ENCODE measurements around the gene MGP.

Gene MGP

DNA sequence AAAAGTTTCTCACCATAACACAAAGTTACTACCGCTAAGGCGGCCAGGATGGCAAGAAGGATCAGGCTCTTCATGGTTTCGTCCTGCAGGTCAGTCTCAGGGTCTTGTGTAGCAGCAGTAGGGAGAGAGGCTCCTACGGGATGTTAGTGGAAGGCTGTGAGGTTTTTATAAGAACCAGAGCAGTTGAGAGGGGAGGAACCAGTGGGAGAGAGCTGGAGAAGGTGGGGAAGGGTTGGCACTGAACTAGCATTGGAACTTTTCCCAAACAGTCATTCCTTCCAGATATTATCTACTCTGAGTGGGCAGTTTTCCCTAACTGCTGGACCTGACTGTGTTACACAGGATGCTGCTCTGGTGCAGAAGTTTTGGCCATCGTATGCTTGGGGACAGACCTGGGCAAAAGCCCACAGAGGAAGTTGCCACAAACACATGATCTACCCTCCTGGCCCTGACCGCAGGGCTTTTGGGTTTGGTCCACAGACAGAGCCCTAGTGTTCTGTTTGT is at the start of gene MGP:
Gene MGP, minus strand, starts transcription at position 137 of the 504 bp plus-strand sequence. Its CDS starts 63 bp downstream, at position 74.
- no peak for DNase-seq (ENCODE audit: low read depth)

DNA sequence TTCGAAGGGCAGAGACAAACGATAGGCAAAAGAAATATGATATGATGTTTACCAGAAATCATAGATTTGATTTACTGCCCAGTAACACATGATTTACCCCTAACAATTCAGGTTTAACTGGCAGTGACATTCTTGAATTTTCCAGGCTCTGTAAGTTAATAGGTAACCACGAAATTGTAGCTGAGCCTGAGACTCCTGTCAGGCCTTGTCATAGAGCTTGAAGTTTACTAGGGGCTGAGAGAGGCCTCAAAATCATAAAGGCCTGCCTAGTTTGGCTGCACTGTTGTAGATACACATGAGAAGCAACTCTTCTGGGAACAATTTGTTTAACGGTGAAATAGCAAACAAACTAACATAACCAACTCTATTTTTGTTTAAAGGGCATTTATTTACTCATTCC is 49.4 kb upstream of the MGP start:
- DNase-seq (ENCODE audit: low read depth) = no peak

DNA sequence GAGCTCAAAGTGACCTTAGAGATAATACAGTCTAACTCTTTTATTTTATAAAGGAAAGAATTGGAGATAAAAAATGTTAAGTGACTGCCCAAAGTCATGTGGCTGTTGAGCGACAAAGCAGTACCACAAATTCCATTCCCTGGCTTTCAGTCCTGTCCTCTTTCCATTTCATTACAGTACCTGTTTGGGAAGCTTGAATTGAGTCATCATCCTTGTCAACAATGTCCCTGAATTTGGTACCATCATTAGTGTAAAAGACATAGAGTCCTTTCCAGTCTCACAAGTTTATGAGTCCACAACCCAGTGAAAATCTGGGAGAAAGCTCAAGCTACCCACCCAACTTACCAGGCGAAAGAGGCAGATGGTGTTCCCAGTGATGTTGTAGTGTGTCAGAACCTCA is 48.9 kb upstream of the MGP start:
- DNase-seq (ENCODE audit: low read depth) = no peak

DNA sequence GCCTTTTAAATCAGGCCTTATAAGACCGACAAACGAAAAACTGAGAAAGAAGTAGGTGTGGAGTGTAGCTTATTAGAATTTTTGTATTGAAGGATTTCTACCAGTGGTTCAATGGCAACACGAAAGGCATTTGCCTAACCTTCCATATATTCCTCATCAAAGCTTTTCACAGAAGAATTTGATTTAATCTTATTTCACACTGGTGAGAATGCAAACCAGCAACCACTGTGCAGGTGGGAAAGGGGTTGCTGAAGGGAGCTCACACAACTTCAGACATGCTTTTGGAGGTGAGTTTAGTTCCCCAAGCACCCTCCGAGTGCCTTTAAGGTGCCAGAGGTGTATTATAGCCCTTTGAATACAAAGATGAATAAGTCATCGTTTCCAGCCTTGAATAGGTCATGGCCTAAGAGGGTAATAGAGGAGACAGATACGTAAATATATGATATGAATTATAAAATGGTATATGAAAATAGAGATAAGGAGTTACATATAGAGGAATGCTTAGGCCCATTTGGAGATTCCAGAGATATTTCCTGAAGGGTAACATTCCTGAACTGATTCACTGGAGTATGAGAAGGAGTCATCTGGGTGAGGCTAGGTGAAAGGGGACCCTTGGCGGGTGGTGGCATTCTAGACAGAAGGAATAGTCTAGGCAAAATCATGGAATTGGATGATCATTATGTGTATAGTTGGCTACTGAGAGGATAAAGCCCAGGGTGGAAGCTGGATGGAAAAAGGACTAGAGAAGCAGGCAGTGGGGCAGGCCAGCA is 46.3 kb upstream of the MGP start:
- no peak for DNase-seq (ENCODE audit: low read depth)

DNA sequence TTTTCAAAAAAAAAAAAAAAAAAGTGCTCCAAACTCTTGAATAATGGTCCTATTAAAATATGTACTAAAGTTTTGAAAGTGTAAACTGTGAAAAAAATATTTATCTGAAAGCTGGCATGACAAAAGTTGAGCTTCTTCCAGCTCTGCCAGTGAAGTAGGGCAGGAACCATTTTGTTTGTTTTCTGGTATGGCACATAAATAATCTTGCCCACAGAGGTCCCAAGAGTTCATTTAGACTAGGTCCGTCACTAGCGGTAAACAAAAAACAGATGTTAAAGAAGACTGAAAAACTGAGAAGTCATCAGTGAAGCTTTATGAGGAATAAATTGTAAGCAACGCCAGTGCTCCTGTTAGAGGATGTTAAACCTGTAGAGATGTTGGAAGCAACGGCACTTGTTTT is 45.7 kb upstream of the MGP start:
- DNase-seq (ENCODE audit: low read depth) = no peak

DNA sequence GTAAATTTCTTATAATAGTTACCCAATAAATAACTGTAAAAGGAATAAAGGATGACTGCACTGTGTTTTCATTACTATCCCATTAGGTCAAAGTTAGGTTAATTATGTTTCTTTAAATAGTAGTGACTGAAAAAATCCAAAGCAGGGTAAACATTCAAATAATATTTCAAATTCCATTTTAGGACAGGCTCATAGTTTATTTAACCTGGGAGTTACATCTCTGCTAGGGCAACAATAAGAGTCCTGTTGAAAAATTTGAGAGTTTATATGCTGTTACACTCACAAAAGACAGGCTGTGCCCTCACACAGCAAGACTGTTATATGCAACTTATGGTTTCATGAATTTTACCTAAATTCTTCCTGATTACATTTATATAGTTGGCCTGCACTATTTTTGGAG is 44.6 kb upstream of the MGP start:
- no peak for DNase-seq (ENCODE audit: low read depth)

DNA sequence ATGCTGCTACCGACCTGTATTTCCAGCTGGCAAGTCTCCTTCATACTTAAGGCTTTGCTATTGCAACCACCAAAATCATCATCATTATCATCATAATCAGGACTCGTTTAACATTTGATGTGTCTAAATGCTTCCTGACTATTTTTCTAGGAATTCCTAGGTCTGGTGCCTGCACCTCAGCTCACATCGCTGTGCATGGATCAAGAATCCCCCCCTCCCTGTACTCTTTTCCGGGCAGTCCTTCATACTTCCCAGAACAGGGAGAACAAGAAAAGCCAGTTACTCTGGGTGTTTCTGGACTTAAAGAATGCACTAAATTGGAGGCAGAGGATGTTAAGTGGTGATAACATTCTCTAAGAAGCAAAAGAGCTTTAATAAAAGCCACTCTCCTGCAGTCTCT is 43.3 kb upstream of the MGP start:
- no peak for DNase-seq (ENCODE audit: low read depth)

DNA sequence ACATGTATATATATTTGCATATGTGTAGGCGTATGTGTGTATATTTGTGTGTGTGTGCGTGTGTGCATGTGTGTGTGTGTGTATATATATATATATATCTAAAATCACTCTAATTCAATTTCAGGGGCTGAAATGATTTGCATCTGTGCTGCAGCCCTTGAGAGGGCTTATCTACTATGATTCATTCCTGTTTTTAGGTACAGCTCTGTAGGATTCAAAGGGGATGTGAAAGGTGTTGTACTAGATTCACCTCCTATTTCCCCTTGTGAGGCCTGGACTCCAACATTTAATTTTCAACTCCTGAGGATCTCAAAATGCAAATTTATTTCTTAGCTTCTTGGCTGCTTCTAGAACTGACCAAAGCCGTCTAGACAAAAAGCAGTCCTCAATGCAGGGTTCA is 41.6 kb upstream of the MGP start:
- no peak for DNase-seq (ENCODE audit: low read depth)

DNA sequence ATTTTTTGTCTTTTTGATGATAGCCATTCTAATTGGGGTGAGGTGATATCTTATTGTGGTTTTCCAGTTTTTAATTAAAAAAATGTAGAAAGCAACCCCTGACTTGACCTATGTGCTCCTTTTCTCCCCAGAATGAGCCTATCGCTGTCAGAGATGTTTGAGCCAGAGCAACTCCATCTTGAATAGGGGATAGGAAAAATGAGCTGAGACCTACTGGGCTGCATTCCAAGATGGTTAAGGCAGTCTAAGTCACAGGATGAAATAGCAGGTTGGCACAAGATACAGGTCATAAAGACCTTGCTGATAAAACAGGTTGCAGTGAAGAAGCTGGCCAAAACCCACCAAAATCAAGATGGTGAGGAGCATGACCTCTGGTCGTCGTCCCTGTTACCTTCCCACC is 38.9 kb upstream of the MGP start:
- no peak for DNase-seq (ENCODE audit: low read depth)

DNA sequence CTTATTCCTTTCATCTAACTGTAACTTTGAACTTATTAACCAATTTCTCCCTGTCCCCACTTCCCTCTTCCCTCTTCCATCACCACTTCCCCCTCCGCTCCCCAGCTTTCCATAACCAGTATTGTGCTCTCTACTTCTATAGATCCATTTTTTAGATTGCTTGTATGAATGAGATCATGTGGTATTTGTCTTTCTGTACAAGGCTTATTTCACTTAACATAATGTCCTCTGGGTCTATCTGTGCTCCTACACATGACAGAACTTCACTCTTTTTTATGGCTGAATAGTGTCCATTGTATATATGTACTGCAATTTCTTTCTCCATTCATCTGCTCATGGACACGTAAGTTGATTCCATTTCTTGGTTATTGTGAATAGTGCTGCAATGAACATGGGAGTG is 38.3 kb upstream of the MGP start:
- no peak for DNase-seq (ENCODE audit: low read depth)

DNA sequence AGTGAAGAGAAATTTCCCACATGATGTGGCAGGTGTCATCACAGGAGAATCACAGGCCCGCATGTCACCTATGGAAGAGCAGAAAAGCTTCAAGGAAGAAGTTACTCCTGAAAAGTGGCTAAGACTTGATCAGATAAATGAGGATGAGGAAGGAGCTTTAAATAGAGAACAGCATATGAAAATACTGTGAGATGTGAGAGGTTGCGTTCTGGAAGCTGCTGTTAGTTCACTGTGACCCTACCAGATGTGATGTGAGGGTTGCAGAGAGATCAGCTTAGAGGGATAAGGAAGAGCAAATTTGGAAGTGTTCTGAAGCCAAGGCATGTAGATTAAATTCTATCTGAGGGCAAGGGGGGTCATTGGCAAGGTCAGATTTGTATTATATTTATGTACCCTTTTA is 35.6 kb upstream of the MGP start:
- no peak for DNase-seq (ENCODE audit: low read depth)

DNA sequence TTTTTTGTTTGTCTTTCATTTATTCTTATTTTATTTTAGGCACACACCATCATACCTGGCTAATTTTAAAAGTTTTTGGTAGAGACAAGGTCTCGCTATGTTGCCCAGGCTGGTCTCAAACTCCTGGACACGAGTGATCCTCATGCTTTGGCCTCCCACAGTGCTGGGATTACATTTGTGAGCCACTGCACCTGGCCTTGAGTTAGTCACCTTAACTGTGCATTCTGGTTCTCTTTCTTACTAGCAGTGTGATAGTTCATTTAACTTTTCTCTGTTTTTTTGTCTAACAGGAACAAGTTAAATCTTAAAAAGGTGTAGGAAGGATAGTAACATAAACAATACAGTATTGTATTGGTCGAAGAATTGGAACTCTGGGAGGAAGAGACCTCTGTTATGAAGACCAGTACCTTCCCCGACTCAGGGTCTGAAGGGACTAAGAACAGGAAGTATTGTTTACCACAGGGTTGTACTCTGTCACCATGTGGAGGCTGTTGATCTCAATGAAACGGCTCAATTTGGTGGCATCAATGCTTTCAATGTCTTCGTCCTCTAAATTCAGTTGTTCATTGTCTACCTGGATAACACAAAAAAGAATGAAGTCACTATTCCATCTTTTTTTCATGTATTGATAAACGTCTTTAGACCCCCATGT is 34.9 kb upstream of the MGP start:
- no peak for DNase-seq (ENCODE audit: low read depth)

DNA sequence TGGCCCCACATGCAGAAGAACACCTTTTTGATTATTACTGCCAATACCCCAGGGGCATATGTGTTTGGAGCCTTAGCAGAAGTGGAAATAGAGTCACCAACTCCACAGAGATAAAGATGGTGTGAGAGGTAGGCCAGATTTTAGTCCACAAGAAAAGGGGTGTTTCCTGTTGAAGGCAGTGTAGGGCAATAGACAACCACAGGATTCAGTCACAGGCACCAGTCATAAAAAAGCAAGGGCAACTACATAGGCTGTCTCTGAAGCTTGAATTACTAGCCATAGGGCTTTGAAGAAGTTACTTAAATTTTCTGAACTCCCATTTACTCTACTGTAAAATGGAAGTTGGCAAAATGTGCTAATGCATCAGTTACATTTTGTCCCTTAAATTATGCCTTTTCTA is 33.8 kb upstream of the MGP start:
- DNase-seq (ENCODE audit: low read depth) = no peak

DNA sequence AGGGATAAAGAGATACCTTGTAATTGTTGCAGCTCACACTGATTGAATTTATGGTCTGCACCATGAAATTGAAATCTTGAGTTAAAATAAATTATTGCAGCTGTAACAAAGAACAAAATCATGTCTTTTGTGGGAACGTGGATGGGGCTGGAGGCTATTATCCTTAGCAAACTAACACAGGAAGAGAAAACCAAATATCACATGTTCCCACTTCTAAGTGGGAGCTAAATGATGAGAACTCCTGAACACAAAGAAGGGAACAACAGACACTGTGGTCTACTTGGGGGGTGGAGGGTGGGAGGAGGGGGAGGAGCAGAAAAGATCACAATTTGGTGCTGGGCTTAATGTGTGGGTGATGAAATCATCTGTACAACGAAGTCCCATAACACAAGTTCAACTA is 30.1 kb upstream of the MGP start:
- no peak for DNase-seq (ENCODE audit: low read depth)

DNA sequence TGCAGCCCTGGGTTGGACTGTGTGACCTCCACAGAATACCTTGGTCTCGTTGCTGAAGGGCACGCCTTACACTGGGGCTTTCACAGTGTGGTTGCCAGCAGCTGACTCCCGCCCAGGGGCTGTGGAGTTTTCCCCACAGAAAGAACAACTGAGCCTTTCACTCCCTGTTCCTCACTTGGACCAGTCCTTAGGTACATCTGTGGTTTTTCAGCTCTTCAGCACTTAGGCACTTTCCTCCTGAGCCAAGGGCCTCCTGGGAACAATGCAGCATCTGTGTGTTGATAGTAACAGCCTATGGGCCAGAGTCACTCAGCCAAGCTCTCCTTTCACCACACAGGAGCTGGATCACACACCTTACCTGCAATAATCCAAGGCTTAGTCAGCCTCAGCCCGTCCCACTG is 27.7 kb upstream of the MGP start:
- no peak for DNase-seq (ENCODE audit: low read depth)

DNA sequence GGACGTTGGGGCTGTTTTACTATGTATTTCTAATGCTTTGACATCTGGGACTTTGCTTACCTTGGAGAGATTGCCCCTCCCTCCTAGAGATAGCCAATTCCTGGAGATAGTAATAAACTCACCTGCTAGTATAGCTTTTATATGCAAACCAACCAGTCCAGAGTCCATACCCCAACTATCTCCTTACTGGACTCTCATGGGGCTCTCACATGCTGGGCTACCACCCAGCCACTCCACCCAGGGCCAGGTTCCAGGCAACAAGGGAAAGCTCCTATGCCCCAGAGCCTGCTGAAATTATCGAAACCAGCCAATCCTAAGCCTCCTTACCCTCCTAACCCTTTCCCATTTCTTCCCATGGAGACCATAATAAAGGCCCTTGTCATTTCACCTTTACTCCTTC is 25.5 kb upstream of the MGP start:
- no peak for DNase-seq (ENCODE audit: low read depth)

DNA sequence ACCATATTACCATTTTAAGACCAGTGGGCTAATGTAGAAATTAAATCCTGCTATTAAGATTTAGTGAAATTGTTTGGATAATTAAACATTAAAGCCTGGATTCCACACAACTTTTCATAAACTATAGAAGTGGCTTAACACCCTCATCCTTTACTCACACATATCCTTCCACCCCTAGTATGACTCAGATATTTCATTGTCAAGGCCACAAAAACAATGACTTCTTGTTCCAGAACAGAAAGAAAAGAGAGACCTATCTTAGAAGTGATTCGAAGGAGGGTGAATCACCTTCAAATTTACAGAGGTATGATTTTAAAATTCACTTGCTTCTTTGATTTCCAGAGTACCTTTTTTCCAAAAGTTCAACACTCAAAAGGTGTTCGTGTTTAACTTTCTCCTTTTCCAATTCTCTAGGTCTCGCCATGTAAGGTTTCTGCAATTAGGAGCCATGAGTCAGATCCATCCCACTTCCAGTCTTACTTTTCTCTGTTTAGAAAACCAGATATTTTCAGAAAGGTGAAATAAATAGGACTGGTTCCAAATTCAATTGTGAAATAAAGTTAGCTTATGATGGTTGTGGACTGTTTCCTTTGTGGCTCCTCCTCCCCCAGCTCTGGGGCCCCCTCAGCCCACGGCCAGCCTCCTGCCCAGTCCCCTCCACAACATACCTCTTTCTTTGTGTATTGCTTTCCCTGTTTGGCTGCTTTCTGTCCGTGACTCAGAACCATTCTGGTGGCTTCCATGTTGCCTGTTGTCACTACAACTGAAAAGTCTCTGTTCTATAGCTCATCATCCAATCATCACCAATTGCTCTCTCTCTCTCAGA is 24.6 kb upstream of the MGP start:
- DNase-seq (ENCODE audit: low read depth) = no peak

DNA sequence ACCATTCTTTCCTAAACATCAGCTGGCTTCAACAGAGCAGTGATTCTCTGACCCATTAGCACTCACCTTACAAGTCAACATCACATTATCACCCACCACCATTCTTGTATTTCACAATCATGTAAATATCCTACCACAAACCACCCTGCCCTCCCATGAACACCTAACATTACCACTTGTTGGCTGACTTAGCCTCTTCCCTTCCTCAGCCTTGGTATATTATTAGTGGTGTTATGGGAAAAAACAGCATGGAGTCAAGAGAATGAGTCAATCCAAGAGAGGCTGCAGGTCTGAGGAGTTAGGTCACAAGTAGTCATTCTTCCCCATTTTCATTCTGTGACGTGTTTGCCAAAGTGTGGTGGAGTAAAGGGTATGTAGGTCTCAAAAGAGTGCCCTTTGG is 22.3 kb upstream of the MGP start:
- DNase-seq (ENCODE audit: low read depth) = no peak

DNA sequence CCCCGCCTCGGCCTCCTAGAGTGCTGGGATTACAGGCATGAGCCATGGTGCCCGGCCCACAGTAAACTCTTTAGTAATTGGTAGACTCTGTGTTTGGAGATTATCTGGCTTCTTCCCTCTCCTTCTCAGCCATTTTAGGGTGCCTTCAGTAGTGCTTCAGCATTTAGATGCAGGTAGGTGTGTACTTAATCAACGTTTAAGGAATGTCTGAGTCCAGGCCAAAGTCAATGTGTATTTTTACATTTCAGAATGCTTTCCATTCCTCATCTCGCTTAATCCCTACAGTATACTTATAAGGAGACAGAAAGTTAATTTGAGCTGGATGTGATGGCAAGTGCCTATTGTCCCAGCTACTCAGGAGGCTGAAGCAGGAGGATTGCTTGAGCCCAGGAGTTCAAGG is 20.5 kb upstream of the MGP start:
- no peak for DNase-seq (ENCODE audit: low read depth)

DNA sequence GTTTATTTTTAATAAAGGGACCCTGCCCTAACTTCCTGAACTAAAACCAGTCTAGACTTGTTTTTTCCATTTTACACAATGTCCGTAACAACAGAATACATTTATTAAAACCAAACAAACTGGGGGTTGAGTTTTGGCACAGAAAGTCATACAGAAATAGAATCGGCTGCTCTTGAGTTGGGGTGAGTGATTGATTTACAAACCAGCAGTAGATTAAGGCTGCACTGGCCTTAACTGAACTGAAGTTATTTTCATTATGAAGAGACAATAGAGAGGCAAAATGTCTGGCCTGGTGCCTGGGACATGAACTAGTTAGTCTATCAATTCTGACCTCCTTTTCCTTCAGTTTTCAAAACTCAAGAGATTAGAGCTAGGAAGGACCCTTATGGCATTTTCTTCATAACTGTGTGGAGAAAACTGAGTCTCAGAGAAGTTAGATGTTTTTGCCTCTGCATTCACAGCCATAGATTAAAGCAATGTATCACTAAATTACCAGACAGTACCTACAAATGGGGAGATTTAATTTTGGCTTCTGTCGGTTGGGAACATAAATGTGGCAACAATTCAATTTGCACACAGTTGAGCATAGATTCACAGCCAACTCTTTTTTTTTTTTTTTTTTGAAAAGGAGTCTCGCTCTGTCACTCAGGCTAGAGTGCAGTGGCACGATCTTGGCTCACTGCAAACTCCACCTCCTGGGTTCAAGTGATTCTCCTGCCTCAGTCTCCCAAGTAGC is 19.8 kb upstream of the MGP start:
- DNase-seq (ENCODE audit: low read depth) = no peak

DNA sequence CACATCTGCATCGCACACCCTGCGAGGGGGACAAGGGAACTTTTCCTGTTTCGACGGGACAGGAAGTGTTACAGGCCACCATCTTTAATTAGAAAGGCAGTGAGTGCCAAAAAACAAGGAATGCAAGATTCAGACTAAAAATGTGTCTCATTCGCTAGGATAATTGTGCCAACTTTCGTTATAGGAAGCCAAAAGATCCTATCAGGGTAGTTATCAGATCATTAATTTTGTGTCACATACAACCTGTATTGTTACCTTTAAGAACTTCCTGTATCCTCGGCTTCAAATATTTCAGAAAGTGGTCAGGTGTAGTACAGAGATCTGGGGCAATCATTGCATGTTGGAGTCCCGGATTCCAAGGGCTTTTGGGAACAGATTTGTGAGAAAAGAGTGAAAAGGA is 19.2 kb upstream of the MGP start:
- no peak for DNase-seq (ENCODE audit: low read depth)

DNA sequence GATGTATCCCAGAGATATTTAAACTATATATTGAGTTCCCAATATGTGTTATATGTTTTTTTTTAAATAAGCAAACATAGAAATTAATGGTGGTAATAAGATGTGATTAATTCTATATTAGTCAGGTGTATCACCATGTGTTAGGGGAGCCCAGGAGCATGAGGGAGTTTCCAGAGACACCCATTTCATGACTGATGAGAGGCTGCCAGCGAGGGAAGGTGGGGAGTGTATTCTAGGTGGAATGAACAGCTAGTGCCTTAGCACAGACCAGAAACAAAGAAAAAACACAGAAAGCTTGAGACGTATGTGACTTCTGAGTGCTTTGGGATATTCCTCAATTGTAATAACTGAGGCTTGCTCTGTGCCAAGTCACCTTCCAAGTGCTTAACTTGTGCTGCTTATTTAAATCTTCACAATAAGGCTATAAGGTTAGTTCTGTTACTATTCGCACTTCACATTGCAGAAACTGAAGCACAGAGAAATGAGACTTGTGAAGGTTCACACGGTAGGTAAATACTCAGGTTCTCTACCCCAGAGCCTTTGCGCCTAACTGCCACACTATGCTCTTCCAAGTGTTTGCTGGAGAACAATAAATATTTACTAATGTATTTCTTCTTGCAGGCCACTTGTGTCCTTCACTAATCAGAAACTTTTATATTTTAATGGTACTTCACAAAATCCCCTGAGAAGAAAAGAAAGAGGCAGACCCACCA is 17.9 kb upstream of the MGP start:
- DNase-seq (ENCODE audit: low read depth) = no peak
